GM12892 (cell line): ENCODE data around the gene ZSCAN5C.

Source experiments
- POLR2A ChIP-seq: IDR thresholded peaks from 2 replicates; pipeline ENCODE4 v1.6.1; 2011; ENCODE audit warnings: low read depth, low read length, control low read depth
- POLR2AphosphoS5 ChIP-seq: IDR thresholded peaks from 2 replicates; pipeline ENCODE4 v1.6.1; 2011; ENCODE audit warnings: low read depth, low read length, control low read depth
- TAF1 ChIP-seq: IDR thresholded peaks from 2 replicates; pipeline ENCODE4 v1.6.1; 2011; ENCODE audit warnings: low read depth, mild to moderate bottlenecking, control low read depth, low read length, borderline replicate concordance

- TF ChIP-seq POLR2A (no peak), POLR2AphosphoS5 (no peak), TAF1 (no peak)
Measured at GRCh38 chr19:56174550-56174949, 27.5 kb upstream of the ZSCAN5C start.
